ENCODE measurements around the gene AMPD3. TPM values are rescaled to one million over a fixed set of nuclear protein-coding genes. Genes with fewer than 3 reads are reported as not detected.

Gene AMPD3
- polyA plus RNA-seq, 1 donor: 5.0 TPM

DNA sequence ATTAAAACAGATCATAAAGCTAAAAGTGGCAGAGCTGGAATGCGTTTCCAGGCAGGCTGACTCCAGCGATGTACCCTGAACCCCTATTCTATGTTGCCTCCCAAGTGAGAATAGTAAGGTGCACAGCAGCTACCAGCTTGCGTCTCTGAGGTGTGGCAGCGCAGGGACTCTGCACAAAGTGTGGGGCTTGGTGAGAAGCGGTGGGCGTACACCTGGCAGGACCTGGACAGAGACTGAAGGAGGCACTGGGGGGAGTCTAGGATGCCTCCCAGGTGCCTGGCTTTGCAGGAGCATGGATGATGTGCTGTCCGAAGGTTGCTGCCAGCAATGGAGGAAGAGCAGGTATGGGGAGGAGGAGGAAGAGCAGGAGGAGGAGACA lies 42.9 kb downstream of the AMPD3 start:
- Histone ChIP-seq H3K27ac (ENCODE audit: low read length) (no peak overlapping the region), H3K27me3 (ENCODE audit: control insufficient read depth, insufficient read depth, low read length) (no peaks in the 10 kb centered on the region), H3K36me3 (ENCODE audit: control insufficient read depth, insufficient read depth, low read length) (peaks cover 14% of the 10 kb centered on the region), H3K4me3 (ENCODE audit: low read length) (no peak overlapping the region), H3K4me1 (ENCODE audit: control insufficient read depth, insufficient read depth, low read length) (no peaks in the 10 kb centered on the region), H3K9me3 (ENCODE audit: control insufficient read depth, low read depth, low read length) (no peaks in the 10 kb centered on the region)
- no CpG with 5 or more reads among the region's 7 CpGs for WGBS (ENCODE audit: insufficient coverage, low lambda C conversion rate)
- DNase-seq: no peak

DNA sequence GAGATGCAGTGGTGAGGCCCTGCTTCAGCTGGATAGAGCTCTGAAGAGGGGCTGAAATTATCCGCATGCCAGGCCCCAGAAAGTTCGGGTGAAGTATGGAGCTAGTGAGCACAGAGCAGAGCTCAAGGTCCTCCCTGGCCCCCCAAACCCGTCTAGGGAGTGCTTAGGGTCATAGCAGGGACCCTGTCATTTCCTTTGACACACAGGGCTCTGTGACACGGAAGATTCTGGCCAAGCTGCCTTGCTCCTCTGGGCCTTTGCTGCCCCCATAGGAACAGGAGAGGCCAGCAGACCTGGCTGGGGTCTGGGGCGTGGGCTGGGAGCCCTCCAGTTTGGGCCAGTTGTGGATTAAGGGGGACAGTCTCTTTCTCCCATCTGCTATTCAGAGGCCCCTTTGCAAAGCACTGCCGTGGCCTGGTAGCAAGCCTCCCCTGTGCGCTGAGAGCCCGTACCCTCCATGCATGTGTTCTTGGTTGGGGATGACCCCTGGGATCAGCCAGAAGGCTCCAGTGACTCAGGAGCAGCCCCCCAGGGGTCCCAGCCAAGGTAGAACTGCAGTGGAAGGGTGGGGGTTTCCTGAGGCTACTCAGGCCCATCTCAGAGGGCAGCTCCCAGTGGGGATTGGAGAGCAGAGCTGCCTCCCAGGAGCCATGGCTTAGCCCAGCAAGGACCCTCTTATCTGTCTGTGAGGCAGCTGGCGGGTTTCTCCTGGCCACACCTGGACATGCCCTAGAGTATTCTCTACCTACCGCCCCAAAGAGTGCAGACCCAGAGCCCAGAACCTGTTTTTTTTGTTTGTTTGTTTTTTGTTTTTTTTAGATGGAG lies 43.6 kb downstream of the AMPD3 start:
- WGBS (ENCODE audit: insufficient coverage, low lambda C conversion rate): no CpG with 5 or more reads among the region's 10 CpGs

DNA sequence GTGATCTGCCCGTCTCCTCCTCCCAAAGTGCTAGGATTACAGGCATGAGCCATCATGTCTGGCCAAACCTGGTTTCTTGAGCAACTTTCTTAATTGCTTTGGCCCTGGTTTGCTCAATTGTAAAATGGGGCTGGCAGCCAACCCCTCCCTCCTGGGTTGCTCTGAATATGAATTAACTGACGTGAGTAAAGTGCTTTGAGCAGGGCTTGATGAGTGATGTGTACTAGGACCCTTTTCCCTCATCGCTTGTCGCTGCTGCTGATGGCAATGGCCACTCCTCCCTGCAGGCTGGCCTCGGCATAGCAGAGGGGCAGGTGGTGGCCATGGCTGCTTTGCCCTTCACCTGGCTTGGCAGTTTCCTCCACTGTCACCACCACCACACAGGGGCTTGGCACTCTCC lies 44.4 kb downstream of the AMPD3 start:
- no peak overlapping the region for H3K4me3 ChIP-seq (ENCODE audit: low read length)
- no peaks in the 10 kb centered on the region for H3K9me3 ChIP-seq (ENCODE audit: control insufficient read depth, low read depth, low read length)
- H3K36me3 ChIP-seq (ENCODE audit: control insufficient read depth, insufficient read depth, low read length): peaks cover 15% of the 10 kb centered on the region
- H3K27me3 ChIP-seq (ENCODE audit: control insufficient read depth, insufficient read depth, low read length): no peaks in the 10 kb centered on the region
- no peak for DNase-seq
- WGBS (ENCODE audit: insufficient coverage, low lambda C conversion rate): 100% methylated on average over 1 of the region's 5 CpGs
- no peak overlapping the region for H3K27ac ChIP-seq (ENCODE audit: low read length)
- no peaks in the 10 kb centered on the region for H3K4me1 ChIP-seq (ENCODE audit: control insufficient read depth, insufficient read depth, low read length)

More for the DNA sequence above, 43.6 kb downstream of the AMPD3 start:
- no peak overlapping the region for H3K4me3 ChIP-seq (ENCODE audit: low read length)
- H3K4me1 ChIP-seq (ENCODE audit: control insufficient read depth, insufficient read depth, low read length): no peaks in the 10 kb centered on the region
- no peak overlapping the region for H3K27ac ChIP-seq (ENCODE audit: low read length)
- H3K36me3 ChIP-seq (ENCODE audit: control insufficient read depth, insufficient read depth, low read length): peaks cover 14% of the 10 kb centered on the region
- DNase-seq: no peak
- no peaks in the 10 kb centered on the region for H3K9me3 ChIP-seq (ENCODE audit: control insufficient read depth, low read depth, low read length)
- no peaks in the 10 kb centered on the region for H3K27me3 ChIP-seq (ENCODE audit: control insufficient read depth, insufficient read depth, low read length)

DNA sequence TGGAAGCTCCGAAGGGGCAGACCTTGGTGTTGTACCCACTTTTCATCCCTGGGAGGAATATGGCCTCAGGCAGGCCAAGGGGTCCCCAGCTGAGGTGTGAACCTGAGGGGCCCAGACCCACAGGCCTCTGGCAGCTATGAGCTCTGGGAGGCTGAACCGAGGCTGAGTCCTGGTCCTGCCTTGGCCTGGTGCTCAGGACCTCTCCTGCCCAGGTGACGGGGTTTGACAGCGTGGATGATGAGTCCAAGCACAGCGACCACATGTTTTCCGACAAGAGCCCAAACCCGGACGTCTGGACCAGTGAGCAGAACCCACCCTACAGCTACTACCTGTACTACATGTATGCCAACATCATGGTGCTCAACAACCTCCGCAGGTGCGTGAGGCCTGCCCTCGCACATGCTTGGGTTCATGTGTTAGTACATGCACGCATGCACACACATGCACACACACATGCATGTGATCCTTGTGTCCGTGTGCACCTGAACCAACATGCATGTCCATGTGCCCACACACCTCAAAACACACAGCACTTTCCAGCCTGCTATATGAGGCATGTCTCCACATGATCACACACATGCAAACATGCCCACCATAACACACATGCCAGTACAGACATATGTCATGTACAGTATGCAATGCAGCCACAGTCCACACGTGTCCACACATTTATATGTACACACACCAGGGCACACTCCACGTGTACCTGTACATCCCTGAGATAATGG lies 45.0 kb downstream of the AMPD3 start:
- Histone ChIP-seq H3K36me3 (ENCODE audit: control insufficient read depth, insufficient read depth, low read length) (peaks cover 17% of the 10 kb centered on the region), H3K27ac (ENCODE audit: low read length) (no peak overlapping the region), H3K4me1 (ENCODE audit: control insufficient read depth, insufficient read depth, low read length) (no peaks in the 10 kb centered on the region), H3K9me3 (ENCODE audit: control insufficient read depth, low read depth, low read length) (no peaks in the 10 kb centered on the region), H3K4me3 (ENCODE audit: low read length) (no peak overlapping the region), H3K27me3 (ENCODE audit: control insufficient read depth, insufficient read depth, low read length) (no peaks in the 10 kb centered on the region)
- DNase-seq: no peak
- no CpG with 5 or more reads among the region's 15 CpGs for WGBS (ENCODE audit: insufficient coverage, low lambda C conversion rate)

DNA sequence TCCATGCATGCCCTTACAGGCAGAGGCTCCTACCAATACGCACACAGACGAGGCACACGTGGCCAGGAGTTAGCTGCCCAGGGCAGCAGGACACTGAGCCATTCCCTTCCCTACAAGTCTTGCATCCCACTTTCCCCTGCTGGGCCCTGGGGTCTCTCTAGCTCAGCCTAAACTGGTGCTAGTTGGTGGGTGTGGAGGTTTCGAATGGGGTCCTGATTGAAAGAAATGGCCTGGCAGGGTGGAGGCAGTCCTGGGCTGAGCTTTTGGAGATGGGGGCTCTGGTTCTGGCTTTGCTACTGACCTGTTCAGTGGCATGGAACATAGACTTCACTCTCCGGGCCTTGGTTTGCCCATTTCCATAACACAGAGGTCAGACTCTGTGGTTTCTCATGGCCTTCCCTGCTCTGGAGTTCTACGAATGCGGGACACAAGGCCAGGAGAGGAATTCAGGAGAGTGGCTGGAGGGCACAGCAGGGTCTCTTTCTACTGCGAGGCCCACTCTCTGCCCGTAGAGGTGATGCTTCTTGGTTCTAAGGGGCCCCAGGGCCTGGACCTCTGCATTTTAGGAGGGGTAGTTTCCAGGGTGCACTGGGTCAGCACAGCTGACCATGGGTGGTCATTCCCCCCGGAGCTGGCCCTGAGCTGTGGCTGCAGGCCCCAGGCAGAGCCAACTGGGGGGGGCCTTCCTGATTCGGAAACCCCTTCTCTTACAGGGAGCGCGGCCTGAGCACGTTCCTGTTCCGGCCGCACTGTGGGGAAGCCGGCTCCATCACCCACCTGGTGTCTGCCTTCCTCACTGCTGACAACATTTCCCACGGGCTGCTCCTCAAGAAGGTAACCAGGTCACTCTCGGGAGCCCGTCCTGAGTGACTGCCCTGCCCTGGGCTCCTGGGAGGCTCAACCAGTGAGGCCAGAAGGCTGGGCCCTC lies 46.0 kb downstream of the AMPD3 start:
- peaks cover 15% of the 10 kb centered on the region for H3K36me3 ChIP-seq (ENCODE audit: control insufficient read depth, insufficient read depth, low read length)
- no peaks in the 10 kb centered on the region for H3K9me3 ChIP-seq (ENCODE audit: control insufficient read depth, low read depth, low read length)
- H3K4me1 ChIP-seq (ENCODE audit: control insufficient read depth, insufficient read depth, low read length): no peaks in the 10 kb centered on the region
- H3K4me3 ChIP-seq (ENCODE audit: low read length): no peak overlapping the region
- H3K27me3 ChIP-seq (ENCODE audit: control insufficient read depth, insufficient read depth, low read length): no peaks in the 10 kb centered on the region
- DNase-seq: no peak
- WGBS (ENCODE audit: insufficient coverage, low lambda C conversion rate): no CpG with 5 or more reads among the region's 20 CpGs
- H3K27ac ChIP-seq (ENCODE audit: low read length): no peak overlapping the region

DNA sequence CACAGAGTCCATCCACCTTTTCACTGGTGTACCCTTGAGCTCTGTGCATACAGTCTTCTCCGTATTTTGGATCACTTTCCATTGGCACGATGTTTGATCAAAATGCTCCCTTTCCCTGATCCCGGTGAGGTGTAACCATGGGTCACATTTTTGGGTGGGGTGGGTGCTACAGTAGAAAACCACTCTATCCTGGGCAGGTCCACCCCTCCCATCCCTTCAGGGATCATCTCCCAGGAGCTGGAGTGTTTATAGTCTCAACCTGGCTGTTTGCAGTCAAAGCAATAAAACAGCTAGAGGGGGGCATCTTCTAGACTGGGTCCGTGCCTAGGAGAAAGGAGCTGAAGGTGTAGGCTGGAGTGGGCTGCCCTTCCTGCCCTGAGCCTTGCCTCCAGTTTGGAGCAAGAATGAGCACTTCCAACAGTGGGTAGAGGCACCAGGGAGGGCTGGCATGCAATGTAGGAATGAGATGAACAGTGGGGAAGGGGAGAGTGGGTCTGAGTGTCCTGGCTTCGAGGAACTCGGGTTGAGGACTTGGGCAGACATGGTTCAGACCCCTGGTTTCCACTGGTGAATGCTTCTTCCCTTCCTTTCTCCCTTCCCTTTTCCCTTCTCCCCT lies 47.1 kb downstream of the AMPD3 start:
- no peak for DNase-seq
- Histone ChIP-seq H3K36me3 (ENCODE audit: control insufficient read depth, insufficient read depth, low read length) (peaks cover 9% of the 10 kb centered on the region), H3K4me3 (ENCODE audit: low read length) (no peak overlapping the region), H3K27me3 (ENCODE audit: control insufficient read depth, insufficient read depth, low read length) (no peaks in the 10 kb centered on the region), H3K9me3 (ENCODE audit: control insufficient read depth, low read depth, low read length) (no peaks in the 10 kb centered on the region), H3K27ac (ENCODE audit: low read length) (no peak overlapping the region), H3K4me1 (ENCODE audit: control insufficient read depth, insufficient read depth, low read length) (no peaks in the 10 kb centered on the region)
- no CpG with 5 or more reads among the region's 6 CpGs for WGBS (ENCODE audit: insufficient coverage, low lambda C conversion rate)

DNA sequence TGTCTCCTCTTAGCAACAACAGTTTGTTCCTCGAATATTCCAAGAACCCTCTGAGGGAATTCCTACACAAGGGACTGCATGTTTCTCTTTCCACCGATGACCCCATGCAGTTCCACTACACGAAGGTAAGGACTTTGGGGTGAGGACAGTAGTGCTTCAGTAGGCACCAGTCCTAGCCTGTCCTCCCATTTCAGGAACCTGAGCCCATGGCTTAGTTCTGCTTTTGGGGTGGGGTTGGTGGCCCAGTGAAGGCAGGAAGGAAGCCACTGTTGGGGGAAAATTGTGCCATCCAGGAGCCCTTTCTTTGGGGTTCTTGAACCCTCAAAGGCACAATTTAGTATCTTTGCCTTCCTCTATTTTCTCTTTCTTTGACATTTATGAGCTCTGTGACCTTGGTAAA lies 47.7 kb downstream of the AMPD3 start:
- Histone ChIP-seq H3K9me3 (ENCODE audit: control insufficient read depth, low read depth, low read length) (no peaks in the 10 kb centered on the region), H3K27ac (ENCODE audit: low read length) (no peak overlapping the region), H3K4me1 (ENCODE audit: control insufficient read depth, insufficient read depth, low read length) (no peaks in the 10 kb centered on the region), H3K36me3 (ENCODE audit: control insufficient read depth, insufficient read depth, low read length) (peaks cover 9% of the 10 kb centered on the region), H3K27me3 (ENCODE audit: control insufficient read depth, insufficient read depth, low read length) (no peaks in the 10 kb centered on the region), H3K4me3 (ENCODE audit: low read length) (no peak overlapping the region)
- no peak for DNase-seq
- WGBS (ENCODE audit: insufficient coverage, low lambda C conversion rate): no CpG with 5 or more reads among the region's 3 CpGs

DNA sequence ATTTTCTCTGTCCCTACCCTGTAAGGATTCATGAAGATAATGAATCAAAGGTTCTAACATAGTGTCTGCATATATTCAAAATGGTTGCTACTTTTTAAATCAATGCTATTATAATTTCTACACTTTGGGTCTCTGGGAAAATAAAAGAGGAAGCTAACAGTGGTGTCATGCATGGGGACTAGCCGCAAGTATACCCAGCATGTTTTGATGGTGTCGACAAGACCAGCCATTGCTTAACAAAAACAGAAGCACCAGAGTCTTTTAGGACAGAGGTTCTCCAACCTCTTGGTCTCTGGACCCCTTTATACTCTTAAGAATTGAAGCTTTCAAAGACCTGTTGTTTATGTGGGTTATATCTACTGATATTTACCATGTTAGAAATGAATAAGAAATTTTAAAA lies 48.2 kb downstream of the AMPD3 start:
- 100% methylated on average over 2 of the region's 2 CpGs for WGBS (ENCODE audit: insufficient coverage, low lambda C conversion rate)
- no peak overlapping the region for H3K27ac ChIP-seq (ENCODE audit: low read length)
- no peaks in the 10 kb centered on the region for H3K9me3 ChIP-seq (ENCODE audit: control insufficient read depth, low read depth, low read length)
- DNase-seq: no peak
- no peaks in the 10 kb centered on the region for H3K4me1 ChIP-seq (ENCODE audit: control insufficient read depth, insufficient read depth, low read length)
- peaks cover 9% of the 10 kb centered on the region for H3K36me3 ChIP-seq (ENCODE audit: control insufficient read depth, insufficient read depth, low read length)
- no peak overlapping the region for H3K4me3 ChIP-seq (ENCODE audit: low read length)
- no peaks in the 10 kb centered on the region for H3K27me3 ChIP-seq (ENCODE audit: control insufficient read depth, insufficient read depth, low read length)

DNA sequence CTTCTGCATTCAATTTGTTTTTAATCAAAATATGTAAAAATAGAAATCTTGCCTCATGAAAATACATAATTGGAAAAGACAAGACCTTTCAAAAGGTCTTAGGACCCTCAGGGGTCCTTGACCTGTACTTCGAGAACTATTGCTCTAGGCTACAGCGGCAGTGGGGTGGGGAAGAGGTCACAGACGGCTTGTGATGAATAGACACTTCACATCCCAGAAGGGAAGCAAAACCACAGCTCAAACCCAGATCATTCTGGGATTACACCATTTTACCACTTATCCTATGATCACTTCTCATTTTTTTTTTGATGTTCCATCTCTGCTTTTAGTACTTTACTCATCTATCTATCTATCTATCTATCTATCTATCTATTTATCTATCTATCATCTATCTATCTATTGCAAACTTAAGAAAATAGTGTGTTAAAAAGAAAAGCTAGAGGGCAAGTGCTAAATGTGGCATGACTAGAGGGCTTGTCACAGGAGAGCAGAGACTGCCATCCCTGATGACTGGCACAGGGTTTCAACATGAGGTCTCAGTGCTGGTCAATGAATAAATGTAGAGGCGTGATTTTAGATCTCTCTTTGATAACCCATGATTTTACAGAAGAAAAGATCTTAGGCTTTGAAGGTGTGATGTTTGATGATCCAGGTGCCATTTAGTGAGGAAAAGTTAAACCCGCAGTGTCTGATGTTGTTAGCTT lies 48.9 kb downstream of the AMPD3 start:
- WGBS (ENCODE audit: insufficient coverage, low lambda C conversion rate): 100% methylated on average over 1 of the region's 5 CpGs
- Histone ChIP-seq H3K4me1 (ENCODE audit: control insufficient read depth, insufficient read depth, low read length) (no peaks in the 10 kb centered on the region), H3K27ac (ENCODE audit: low read length) (no peak overlapping the region), H3K27me3 (ENCODE audit: control insufficient read depth, insufficient read depth, low read length) (no peaks in the 10 kb centered on the region), H3K9me3 (ENCODE audit: control insufficient read depth, low read depth, low read length) (no peaks in the 10 kb centered on the region), H3K36me3 (ENCODE audit: control insufficient read depth, insufficient read depth, low read length) (peaks cover 9% of the 10 kb centered on the region), H3K4me3 (ENCODE audit: low read length) (no peak overlapping the region)
- DNase-seq: no peak
